HG03196 (cell line): ENCODE results near the gene C17orf114.
"Not testable (repeated sequence)": the region's sequence is repeated elsewhere in the genome, so short reads cannot be mapped to it uniquely, and the experiment has no call there.

Experiments used
- ATAC-seq: cut with Tn5 transposase; IDR thresholded peaks from one replicate; pipeline ENCODE4 v1.9.1; 2021; ENCODE audit not compliant: unreplicated experiment

C17orf114 gene

GRCh38 chr17:4802228-4802627 is at the start of gene C17orf114:
Gene C17orf114 (minus strand): TSS chr17:4802328.
- no peak for ATAC-seq

- ATAC-seq: no peak
Observed at GRCh38 chr17:4851084-4851483, 49.0 kb upstream of the C17orf114 start.

DNA sequence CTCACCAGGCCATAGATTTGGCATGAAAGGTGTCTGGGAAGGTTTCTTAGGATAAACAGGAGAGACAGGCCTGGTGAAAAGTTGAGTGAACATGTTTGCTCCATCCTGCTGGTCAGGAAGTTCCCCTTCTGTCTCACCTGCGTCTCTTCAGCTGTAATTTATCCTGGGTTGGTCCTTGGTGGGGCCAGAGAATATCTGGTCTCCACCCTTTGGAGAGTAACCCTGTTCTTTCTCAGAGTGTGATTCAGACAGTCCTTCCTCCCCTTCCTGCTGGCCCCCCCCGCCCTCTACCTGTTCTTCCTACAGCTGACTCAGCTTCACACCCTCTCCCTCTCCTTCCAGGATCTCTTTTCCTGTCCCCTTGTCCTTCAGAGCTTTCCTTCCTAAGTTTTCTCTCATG is 48.1 kb upstream of the C17orf114 start:
- ATAC-seq: no peak

GRCh38 chr17:4849011-4849536 is 46.9 kb upstream of the C17orf114 start:
- ATAC-seq: no peak

- no peak for ATAC-seq
Observed at GRCh38 chr17:4846635-4847390, 44.7 kb upstream of the C17orf114 start.

DNA sequence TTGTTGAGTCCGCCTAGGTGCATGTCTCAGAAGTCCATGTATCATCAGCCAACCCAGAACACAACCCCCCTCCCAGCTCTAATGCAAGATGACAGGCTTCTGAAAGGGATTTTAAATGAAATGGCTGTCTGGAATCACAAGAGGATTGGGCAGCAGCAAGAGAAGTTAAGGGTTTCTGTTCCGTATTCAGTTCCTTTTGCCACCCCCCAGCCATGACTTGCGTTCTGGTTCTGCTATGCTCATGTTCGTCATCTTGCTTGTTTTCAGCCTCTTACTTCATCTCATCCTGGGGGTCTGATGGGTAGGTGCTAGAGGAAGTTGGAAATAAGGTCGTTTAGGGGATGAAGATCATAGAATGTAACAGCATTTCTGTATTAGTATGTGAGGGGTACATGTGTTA is 43.0 kb upstream of the C17orf114 start:
- ATAC-seq: no peak

DNA sequence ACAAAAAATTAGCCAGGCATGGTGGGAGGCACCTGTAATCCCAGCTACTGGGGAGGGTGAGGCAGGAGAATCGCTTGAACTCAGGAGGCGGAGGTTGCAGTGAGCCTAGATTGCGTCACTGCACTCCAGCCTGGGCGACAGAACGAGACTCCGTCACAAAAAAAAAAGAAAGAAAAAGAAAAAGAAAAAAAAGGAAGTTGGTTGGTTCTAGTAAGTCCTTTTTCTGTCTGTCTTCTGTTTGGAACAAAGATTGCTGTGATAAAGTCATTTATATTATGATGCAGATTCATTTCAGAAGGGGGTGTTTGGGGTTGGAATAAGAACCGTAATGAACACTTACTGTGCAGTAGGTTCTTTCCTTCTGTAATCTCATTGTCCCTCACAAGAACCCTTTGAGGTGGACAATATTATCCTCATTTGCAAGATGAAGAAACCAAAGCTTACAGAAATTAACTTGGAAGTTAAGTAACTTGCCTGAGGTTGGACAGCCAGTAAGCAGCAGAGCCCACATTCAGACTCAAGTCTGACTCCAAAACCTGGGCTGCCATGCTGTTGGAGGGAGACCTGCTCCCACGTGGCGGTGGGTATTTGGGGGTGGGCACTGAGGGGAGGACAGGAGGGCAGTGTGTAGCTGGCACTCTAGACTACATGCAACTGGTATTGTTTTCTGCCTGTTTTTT is 41.3 kb upstream of the C17orf114 start:
- no peak for ATAC-seq

DNA sequence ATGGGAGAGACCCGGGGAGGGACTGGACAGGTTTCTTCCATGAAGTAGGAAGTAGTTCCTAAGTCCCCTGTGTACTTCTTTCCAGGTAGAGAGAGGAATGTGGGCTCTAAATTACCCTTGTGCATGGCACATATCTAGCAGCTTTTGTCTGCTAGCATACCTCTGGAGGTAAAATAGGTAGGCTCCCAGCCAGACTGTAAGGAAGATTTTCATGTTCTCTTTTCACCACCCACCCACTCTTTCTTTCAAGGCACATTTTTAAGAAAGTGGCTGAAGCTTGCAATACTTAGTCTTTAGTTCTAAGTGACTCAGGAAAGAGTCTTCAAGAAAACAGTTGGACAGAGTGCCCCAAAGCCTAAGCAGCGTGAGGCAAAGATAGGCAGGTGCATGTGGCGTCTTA is 40.2 kb upstream of the C17orf114 start:
- no peak for ATAC-seq

DNA sequence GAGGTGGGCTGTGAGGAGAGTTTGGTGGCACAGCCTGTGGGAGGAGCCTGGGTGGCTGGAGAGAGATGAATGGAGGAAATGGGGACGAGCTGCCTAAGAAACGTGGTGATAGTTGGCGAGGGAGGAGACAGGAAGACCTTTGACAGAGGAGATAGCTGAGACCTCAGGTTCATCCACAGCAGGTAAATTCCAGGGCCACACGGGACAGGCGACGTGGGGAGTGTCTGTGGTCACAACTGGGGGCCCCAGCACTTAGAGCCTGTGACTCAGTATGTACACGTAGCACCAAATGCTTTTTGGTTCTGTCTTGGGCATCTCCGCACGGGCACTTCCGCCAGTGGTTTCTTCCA is 38.7 kb upstream of the C17orf114 start:
- ATAC-seq: no peak

GRCh38 chr17:4839965-4840892 is 38.1 kb upstream of the C17orf114 start:
- no peak for ATAC-seq

- no peak for ATAC-seq
Observed at GRCh38 chr17:4839221-4839620, 37.1 kb upstream of the C17orf114 start.

- ATAC-seq: no peak
Observed at GRCh38 chr17:4838309-4838785, 36.2 kb upstream of the C17orf114 start.

DNA sequence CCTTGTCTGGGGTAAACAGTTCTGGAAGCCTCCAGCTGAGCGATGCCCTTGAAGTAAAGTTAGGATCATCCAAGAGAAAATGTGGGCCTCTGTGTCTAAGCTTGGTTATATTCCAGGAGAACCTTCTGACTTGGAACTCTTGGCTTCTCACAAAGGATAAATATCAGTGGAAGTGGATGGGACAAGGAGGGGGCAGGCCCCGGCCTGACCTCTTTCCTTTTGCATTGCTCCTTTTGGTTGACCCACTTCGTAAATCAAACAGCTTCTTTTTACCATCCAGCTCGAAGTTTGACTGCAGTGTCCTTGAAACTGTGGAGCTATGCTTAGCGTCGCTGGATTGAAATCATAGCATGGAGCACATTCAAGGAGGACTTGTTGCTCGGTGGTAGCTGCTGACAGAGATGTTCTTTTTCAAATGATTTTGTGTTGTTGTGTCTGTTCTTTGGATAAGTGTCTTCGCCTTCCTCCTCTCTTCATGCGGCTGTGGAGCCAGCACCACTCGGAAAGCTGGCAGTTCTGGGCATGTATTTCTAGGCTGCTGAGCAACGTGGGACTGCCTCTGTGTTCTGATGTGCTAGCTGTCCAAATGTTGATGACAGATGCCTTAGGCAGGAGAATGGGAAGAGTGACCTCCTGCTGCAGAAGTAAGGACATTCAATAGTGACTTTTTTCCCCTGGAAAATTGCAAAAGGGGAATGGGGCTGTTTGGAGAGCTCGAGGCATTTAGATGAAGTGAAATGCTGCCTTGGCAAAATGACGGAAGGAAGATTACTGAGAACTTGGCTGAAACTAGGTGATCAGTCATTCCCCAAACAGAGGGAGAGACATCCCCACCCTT is 35.6 kb upstream of the C17orf114 start:
- ATAC-seq: no peak

DNA sequence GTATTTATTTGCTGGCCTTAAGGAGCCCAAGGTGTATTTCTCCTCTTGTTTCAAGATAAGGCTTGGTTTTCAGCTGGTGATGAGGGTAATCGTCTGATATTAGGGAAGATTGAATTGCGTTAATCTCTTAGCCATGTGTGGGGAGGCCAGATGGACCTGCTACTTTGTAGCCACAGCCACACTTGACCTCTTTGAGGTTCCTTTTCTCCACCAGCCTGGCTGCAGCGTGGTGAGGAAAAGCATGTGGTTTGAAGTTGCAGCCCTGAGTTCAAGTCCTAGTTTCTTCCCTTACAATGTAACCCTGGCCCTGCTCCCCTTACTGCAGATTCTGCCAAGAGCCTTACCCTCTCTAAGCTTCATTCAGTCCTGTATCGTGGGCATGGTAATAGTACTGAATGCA is 34.1 kb upstream of the C17orf114 start:
- ATAC-seq: no peak

GRCh38 chr17:4834681-4835020 is 32.5 kb upstream of the C17orf114 start:
- no peak for ATAC-seq

GRCh38 chr17:4833941-4834680 is 32.0 kb upstream of the C17orf114 start:
- no peak for ATAC-seq

GRCh38 chr17:4833178-4833940 is 31.2 kb upstream of the C17orf114 start, which contains the start of gene MINK1:
Gene MINK1 (plus strand): TSS chr17:4833340. CDS start chr17:4833584, 244 bp downstream.
- peak; percentile 85 for ATAC-seq

- not testable (repeated sequence) for ATAC-seq
Observed at GRCh38 chr17:4832829-4833177, 30.7 kb upstream of the C17orf114 start.

DNA sequence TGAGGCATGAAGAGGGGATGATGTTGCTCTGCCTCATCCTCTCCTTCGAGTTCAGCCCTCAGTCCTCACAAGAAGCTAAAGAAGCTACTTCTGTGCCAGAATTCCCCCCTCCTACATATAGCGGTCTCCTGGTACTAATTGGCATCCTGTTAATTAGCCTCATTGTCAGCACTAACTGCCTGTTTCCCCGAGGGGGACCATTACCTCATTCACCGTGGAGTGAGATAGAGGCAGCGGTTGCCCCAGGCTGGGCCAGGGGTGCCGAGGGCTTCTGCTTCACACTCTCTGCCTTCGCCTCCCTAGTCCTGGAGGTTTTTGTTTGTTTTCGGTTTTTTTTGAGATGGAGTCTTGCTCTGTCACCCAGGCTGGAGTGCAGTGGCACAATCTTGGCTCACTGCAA is 25.3 kb upstream of the C17orf114 start:
- no peak for ATAC-seq
